HEK293 (cell line): ENCODE measurements around the gene PTGER1.

Experiments
- MZF1 ChIP-seq: fragments of 450-650 bp; formaldehyde crosslinking; IDR thresholded peaks from 2 replicates; pipeline ENCODE4 v1.5.1; 2017; ENCODE audit warnings: missing biosample characterization, missing genetic modification characterization, borderline replicate concordance
- PATZ1 ChIP-seq: fragments of 450-650 bp; formaldehyde crosslinking; IDR thresholded peaks from 2 replicates; pipeline ENCODE4 v1.5.1; 2016; ENCODE audit warnings: missing biosample characterization, missing genetic modification characterization
- REST ChIP-seq: fragments of 450-650 bp; formaldehyde crosslinking; IDR thresholded peaks from 2 replicates; pipeline ENCODE4 v1.5.1; 2016; ENCODE audit warnings: missing biosample characterization, missing genetic modification characterization
- ZNF138 ChIP-seq: fragments of 450-650 bp; formaldehyde crosslinking; IDR thresholded peaks from 2 replicates; pipeline ENCODE4 v1.5.1; 2016; ENCODE audit warnings: missing biosample characterization, missing genetic modification characterization, borderline replicate concordance
- ZNF16 ChIP-seq: fragments of 450-650 bp; formaldehyde crosslinking; IDR thresholded peaks from 2 replicates; pipeline ENCODE4 v1.5.1; 2016; ENCODE audit warnings: low read depth, missing biosample characterization, missing genetic modification characterization
- ZNF211 ChIP-seq: fragments of 450-650 bp; formaldehyde crosslinking; IDR thresholded peaks from 2 replicates; pipeline ENCODE4 v1.5.1; 2016; ENCODE audit warnings: low read depth, missing biosample characterization, missing genetic modification characterization
- ZNF26 ChIP-seq: fragments of 450-650 bp; formaldehyde crosslinking; IDR thresholded peaks from 2 replicates; pipeline ENCODE4 v1.5.1; 2016; ENCODE audit warnings: missing biosample characterization, missing genetic modification characterization
- ZNF549 ChIP-seq: fragments of 450-650 bp; IDR thresholded peaks from 2 replicates; pipeline ENCODE4 v1.5.1; 2018; ENCODE audit warnings: missing biosample characterization, missing genetic modification characterization, mild to moderate bottlenecking, inconsistent platforms, moderate library complexity
- ZNF596 ChIP-seq: fragments of 450-650 bp; IDR thresholded peaks from 2 replicates; pipeline ENCODE4 v1.5.0; 2018; ENCODE audit warnings: missing biosample characterization, mild to moderate bottlenecking, missing genetic modification characterization, moderate library complexity
- ZSCAN30 ChIP-seq: fragments of 450-650 bp; IDR thresholded peaks from 2 replicates; pipeline ENCODE4 v1.5.1; 2018; ENCODE audit warnings: missing biosample characterization, mild to moderate bottlenecking, missing genetic modification characterization, moderate library complexity
- ZSCAN5A ChIP-seq: fragments of 450-650 bp; formaldehyde crosslinking; IDR thresholded peaks from 2 replicates; pipeline ENCODE4 v1.5.1; 2016; ENCODE audit warnings: missing biosample characterization, missing genetic modification characterization
- TF ChIP-seq, protein P1 (sequence below): fragments of 450-650 bp; formaldehyde crosslinking; IDR thresholded peaks from 2 replicates; pipeline ENCODE4 v1.5.1; 2016; ENCODE audit warnings: missing biosample characterization, missing genetic modification characterization
- TF ChIP-seq, protein P2 (sequence below): fragments of 450-650 bp; formaldehyde crosslinking; IDR thresholded peaks from 2 replicates; pipeline ENCODE4 v1.5.1; 2016; ENCODE audit warnings: missing biosample characterization, missing genetic modification characterization, low read depth

DNA sequence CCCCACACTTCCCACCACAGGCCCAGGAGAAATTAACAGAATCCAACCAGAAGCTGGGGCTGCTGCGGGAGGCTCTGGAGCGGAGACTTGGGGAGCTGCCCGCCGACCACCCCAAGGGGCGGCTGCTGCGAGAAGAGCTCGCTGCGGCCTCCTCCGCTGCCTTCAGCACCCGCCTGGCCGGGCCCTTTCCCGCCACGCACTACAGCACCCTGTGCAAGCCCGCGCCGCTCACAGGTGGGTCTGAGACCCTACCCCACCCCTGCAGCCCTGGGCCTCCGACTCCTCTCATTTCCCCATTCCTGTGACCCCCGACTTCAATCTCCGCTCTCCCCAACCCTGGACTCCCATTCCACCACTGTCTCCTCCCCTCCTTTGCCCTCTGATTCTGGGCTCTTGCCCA lies 24.3 kb downstream of the PTGER1 start:
- TF ChIP-seq, protein P1, sequence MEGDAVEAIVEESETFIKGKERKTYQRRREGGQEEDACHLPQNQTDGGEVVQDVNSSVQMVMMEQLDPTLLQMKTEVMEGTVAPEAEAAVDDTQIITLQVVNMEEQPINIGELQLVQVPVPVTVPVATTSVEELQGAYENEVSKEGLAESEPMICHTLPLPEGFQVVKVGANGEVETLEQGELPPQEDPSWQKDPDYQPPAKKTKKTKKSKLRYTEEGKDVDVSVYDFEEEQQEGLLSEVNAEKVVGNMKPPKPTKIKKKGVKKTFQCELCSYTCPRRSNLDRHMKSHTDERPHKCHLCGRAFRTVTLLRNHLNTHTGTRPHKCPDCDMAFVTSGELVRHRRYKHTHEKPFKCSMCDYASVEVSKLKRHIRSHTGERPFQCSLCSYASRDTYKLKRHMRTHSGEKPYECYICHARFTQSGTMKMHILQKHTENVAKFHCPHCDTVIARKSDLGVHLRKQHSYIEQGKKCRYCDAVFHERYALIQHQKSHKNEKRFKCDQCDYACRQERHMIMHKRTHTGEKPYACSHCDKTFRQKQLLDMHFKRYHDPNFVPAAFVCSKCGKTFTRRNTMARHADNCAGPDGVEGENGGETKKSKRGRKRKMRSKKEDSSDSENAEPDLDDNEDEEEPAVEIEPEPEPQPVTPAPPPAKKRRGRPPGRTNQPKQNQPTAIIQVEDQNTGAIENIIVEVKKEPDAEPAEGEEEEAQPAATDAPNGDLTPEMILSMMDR (tag by site-specific recombination): no peak
- no peak for TF ChIP-seq ZNF138 (tag by site-specific recombination)
- TF ChIP-seq ZNF16: no peak
- no peak for TF ChIP-seq MZF1 (tag by site-specific recombination)
- TF ChIP-seq ZNF596: no peak
- TF ChIP-seq REST (tag by site-specific recombination): no peak
- no peak for TF ChIP-seq PATZ1
- no peak for TF ChIP-seq ZNF549 (tag by site-specific recombination)
- no peak for TF ChIP-seq ZNF211 (tag by site-specific recombination)
- no peak for TF ChIP-seq ZSCAN5A
- TF ChIP-seq, protein P2, sequence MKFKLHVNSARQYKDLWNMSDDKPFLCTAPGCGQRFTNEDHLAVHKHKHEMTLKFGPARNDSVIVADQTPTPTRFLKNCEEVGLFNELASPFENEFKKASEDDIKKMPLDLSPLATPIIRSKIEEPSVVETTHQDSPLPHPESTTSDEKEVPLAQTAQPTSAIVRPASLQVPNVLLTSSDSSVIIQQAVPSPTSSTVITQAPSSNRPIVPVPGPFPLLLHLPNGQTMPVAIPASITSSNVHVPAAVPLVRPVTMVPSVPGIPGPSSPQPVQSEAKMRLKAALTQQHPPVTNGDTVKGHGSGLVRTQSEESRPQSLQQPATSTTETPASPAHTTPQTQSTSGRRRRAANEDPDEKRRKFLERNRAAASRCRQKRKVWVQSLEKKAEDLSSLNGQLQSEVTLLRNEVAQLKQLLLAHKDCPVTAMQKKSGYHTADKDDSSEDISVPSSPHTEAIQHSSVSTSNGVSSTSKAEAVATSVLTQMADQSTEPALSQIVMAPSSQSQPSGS (tag by site-specific recombination): no peak
- TF ChIP-seq ZSCAN30 (tag by site-specific recombination): no peak
- TF ChIP-seq ZNF26 (tag by site-specific recombination): no peak
